ENCODE data around the gene LFNG. TPM values are rescaled to one million over a fixed set of nuclear protein-coding genes. Genes with fewer than 3 reads are reported as not detected.

LFNG gene
- total RNA-seq, 1 donor from 2014 or later = 6.2 TPM

- intact Hi-C loops (cut with DNase I) = no loop called here
- DNase-seq (ENCODE audit: low spot score) = no peak
Measured at GRCh38 chr7:2499719-2500430, 19.7 kb upstream of the LFNG start.

- intact Hi-C loops (cut with DNase I) = no loop called here
- DNase-seq (ENCODE audit: low spot score) = no peak
Measured at GRCh38 chr7:2500701-2501100, 18.9 kb upstream of the LFNG start.

- no peak for DNase-seq (ENCODE audit: low spot score)
- intact Hi-C loops (cut with DNase I) = no loop called here
Measured at GRCh38 chr7:2501947-2502646, 17.5 kb upstream of the LFNG start.

GRCh38 chr7:2502647-2502966 lies 17.0 kb upstream of the LFNG start:
- intact Hi-C loops (cut with DNase I) = no loop called here
- no peak for DNase-seq (ENCODE audit: low spot score)

- intact Hi-C loops (cut with DNase I) = no loop called here
- no peak for DNase-seq (ENCODE audit: low spot score)
Measured at GRCh38 chr7:2503056-2503941, 16.3 kb upstream of the LFNG start.

DNA sequence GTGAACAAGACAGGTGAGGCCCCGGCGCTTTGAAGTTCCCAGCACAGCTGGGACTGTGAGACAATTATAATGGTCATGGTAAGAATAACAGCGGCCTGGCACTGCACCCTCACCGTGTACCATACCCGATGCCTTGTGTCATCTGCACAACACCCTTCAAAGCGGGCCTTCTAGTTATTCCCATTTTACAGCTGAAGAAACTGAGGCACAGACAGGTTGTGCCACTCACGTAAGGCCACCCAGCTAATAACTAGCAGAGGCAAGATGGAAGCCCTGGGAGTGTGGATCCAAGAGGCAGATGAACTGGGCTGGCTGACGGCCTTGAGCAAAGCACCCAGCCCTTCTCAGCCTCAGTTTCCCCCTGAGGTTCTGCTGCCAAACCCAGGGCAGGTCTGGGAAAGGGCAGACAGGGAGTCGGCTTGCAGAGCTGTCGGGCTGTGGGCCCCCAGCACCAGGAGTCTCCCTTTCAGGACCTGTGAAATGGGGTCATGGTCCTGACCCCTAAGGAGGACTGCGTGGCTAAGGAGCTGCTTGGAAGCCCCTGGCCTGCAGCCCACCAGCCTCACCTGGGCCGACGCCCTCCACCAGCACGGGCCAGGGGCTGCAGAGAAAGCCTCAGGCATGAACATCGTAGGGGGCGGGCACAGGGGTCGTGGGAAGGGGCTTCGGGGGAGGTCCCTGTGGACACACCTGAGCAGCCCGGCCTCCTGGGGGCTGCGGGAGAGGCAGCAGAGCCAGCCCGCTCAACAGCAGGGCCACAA lies 15.3 kb upstream of the LFNG start:
- no peak for DNase-seq (ENCODE audit: low spot score)
- intact Hi-C loops (cut with DNase I) = no loop called here

- intact Hi-C loops (cut with DNase I) = no loop called here
- DNase-seq (ENCODE audit: low spot score) = no peak
Measured at GRCh38 chr7:2504889-2505375, 14.6 kb upstream of the LFNG start.

GRCh38 chr7:2505401-2505800 lies 14.2 kb upstream of the LFNG start:
- no peak for DNase-seq (ENCODE audit: low spot score)
- intact Hi-C loops (cut with DNase I) = no loop called here

DNA sequence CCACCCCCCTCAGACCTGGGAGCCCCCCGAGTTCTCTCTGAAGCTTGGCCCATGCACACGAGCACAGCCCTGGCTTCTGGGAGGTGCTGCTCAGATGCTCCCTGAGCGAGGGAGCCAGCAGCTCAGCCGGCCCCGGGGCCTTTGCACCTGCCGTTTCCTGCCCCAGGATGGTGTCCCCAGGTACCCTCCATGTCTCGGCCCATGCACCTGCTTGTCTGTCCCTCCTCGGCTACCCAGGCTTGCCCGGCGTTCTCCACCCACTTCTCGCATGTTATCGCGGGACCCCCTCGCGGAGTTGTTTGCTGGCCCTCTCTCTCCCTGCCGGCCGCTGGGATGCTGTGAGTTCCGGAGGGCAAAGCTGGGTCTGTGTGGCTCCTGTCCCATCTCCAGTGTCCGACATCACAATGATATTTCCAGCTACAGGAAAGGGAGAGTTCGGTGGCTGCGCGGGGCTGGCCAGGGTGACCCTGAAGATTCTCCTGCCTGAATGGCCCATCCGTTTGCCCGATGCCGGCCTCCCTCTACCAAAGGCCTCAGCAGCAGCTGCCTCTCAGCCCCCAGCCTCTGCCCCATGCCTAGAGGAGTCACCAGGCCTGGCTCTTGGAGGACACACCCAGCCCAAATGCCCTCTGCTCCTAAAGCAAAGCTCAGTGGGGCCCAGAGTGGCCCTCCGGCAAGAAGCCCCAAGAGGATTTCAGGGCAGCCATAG lies 12.2 kb upstream of the LFNG start:
- intact Hi-C loops (cut with DNase I) = no loop called here
- no peak for DNase-seq (ENCODE audit: low spot score)

GRCh38 chr7:2507917-2508306 lies 11.7 kb upstream of the LFNG start:
- no peak for DNase-seq (ENCODE audit: low spot score)
- intact Hi-C loops (cut with DNase I) = no loop called here

- no peak for DNase-seq (ENCODE audit: low spot score)
- intact Hi-C loops (cut with DNase I) = no loop called here
Measured at GRCh38 chr7:2508327-2509215, 11.0 kb upstream of the LFNG start.

- DNase-seq (ENCODE audit: low spot score) = no peak
- intact Hi-C loops (cut with DNase I) = no loop called here
Measured at GRCh38 chr7:2509298-2509906, 10.2 kb upstream of the LFNG start.

DNA sequence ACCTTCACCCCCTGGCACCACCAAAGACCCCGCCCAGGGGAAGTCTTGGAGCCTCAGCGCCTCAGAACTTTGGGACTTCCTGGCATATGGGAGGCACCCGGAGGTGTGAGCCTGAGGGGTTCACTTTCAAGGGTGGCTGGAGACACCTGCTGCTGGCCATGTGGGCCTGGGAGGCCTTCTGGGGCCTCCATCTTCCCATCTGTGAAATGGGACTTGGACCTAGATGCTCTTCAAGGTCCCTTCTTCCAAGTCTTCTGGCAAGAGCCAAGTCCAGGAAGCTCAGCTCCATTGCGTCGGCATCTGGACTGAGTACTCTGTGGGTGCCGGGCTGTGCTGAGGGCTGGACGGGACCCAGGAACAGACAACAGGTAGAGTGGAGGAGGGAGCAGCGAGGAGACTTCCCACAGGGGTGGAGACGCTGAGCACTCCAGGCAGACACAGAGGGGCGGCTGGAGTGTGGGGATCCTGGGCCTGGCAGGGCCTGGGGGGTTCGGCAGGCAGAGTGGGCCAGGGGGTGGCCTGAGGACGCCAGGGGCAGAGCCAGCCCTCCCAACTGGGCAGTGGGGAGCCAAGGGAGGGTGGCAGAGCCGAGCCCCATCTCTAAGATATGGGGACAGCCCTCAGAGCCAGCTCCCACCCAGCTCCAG lies 9.3 kb upstream of the LFNG start:
- intact Hi-C loops (cut with DNase I) = no loop called here
- no peak for DNase-seq (ENCODE audit: low spot score)

- intact Hi-C loops (cut with DNase I) = no loop called here
- DNase-seq (ENCODE audit: low spot score) = no peak
Measured at GRCh38 chr7:2510909-2511768, 8.4 kb upstream of the LFNG start.

- DNase-seq (ENCODE audit: low spot score) = no peak
Measured at GRCh38 chr7:2511769-2512168, 7.8 kb upstream of the LFNG start.

DNA sequence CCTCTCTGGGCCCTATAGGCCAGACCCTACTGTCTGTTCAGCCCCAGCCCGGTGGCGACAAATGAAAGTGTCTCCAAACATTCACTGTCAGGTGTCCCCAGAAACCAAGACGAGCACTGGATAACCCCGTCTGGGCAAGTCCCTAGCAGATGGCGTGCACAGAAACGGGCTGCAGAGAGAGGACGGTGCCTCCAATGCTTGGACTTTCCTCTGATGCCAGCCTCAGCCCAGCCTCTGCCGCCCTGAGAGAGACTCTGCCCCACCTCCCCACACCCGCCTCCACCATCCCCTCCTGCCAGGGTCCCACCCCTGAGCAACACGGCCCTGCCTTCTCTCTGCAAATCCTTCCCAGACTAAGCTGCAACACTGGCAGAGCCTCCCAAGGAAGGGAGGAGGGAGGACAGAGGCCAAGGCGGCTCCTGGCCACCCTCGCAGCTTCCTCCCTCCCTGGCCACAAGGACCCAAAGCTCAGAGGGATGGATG lies 7.4 kb upstream of the LFNG start:
- intact Hi-C loops (cut with DNase I) = no loop called here

More at GRCh38 chr7:2511769-2512168, 7.8 kb upstream of the LFNG start:
- intact Hi-C loops (cut with DNase I) = no loop called here

More for the DNA sequence above, 7.4 kb upstream of the LFNG start:
- no peak for DNase-seq (ENCODE audit: low spot score)
